NCI-H2196 treated with DMSO at 0.1 percent for 48 hours (cell line): ENCODE results near the gene POU5F1.
A peak's percentile ranks its signal among the peaks of the same experiment; 100 is the strongest.
"Not testable (repeated sequence)": the region's sequence is repeated elsewhere in the genome, so short reads cannot be mapped to it uniquely, and the experiment has no call there.

ENCODE experiments used
- DNase-seq: peaks from one replicate; lab custom pipeline; 2025; ENCODE audit not compliant: unreplicated experiment; lab: John Stamatoyannopoulos, UW

The POU5F1 gene

DNA sequence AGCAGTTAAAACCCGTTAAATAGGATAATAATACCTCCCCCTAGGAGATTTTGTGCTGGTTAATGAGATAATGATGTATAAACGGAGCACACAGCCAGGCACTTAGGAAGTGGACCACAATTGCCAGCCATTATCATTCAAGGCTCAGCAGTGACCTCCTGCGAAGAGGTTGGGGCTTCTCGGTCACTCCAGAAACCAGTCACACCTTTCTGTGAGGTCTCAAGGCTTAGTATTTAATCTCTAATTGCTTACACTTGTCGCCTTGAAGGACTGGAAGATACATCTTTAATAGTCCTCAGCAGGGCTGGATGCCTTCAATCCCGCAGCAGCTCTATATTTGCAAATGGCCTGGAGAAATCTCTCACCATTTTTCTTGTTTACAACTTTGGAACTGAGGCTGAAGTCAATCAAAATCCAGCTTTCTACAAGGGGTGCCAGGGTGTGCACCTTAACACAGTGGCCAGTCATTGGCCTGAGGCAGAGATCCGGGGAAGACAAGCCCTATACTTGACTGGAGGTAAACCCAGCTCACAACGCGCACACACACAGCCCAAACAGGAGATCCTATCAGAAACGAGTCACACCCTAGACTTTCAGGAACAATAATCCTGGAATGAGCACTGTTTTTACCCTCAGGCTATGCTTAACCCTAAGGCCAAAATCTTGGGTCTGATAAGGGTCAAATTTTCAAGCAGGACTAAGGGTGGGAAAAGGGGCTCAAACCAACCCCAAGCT lies 1.2 kb downstream of the POU5F1 start:
- no peak for DNase-seq

DNA sequence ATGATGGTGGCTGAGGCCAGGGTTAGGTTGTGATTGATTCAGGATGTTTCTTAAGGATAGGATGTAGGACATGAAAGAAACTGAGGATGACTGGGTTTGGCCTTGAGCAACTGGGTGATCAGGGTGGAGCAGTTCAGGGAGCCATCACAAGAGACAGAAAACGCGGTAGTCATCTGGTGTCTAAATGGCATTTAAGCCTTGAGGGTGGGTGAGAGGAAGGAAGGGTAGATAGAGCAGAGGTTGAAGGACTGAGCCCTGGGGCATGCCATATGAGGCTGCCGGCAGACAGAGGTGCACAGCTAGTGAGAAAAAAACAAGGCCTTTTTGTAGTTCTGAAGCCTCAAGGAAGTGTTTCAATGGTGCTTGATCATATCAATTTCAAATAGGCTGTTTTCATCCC lies 1.9 kb downstream of the POU5F1 start:
- DNase-seq = no peak

DNA sequence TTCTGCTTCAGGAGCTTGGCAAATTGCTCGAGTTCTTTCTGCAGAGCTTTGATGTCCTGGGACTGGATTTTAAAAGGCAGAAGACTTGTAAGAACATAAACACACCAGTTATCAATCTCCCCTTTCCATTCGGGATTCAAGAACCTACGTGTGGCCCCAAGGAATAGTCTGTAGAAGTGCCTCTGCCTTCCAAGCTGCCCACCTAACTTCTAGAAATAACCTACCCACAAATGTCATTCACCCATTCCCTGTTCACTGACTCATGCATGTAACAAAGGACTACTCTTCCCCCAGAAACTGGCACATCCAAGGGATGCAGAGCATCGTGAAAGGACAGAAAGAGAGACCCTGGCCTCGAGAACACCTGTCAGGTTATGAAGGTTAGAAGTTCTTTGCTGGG lies 4.5 kb downstream of the POU5F1 start:
- DNase-seq = no peak

DNA sequence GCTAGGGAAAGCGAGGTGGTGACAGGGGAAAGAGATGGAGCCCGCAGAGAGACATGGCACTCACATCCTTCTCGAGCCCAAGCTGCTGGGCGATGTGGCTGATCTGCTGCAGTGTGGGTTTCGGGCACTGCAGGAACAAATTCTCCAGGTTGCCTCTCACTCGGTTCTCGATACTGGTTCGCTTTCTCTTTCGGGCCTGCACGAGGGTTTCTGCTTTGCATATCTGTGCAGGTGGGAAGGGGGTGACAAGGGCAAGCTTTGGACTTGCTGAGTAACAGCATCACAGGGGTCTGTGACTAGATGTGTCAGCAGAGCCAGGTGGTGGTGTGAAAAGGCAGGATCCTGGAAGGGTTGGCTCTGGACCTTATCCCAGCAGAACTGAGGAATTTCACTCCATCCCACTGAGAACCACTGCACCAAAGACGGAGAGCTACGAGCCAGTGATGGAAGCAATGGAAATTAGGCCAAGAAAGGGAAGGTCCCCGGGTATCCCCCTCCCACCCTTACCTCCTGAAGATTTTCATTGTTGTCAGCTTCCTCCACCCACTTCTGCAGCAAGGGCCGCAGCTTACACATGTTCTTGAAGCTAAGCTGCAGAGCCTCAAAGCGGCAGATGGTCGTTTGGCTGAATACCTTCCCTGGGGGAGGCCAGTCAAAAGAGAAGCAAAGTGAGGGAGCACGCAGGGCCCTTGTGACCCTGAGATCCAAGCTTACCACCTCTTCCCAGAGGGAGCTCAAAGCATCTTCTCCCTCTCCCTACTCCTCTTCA lies 5.2 kb downstream of the POU5F1 start:
- not testable (repeated sequence) for DNase-seq

DNA sequence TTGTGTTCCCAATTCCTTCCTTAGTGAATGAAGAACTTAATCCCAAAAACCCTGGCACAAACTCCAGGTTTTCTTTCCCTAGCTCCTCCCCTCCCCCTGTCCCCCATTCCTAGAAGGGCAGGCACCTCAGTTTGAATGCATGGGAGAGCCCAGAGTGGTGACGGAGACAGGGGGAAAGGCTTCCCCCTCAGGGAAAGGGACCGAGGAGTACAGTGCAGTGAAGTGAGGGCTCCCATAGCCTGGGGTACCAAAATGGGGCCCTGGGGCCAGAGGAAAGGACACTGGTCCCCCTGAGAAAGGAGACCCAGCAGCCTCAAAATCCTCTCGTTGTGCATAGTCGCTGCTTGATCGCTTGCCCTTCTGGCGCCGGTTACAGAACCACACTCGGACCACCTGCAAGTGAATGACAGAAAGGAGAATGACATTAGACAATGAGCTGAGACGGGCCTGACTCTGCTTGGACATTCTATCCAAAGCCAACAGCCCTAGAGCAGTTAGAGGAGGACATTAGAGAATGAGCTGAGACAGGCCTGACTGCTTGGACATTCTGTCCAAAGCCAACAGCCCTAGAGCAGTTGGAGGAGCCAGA lies 5.9 kb downstream of the POU5F1 start:
- not testable (repeated sequence) for DNase-seq

DNA sequence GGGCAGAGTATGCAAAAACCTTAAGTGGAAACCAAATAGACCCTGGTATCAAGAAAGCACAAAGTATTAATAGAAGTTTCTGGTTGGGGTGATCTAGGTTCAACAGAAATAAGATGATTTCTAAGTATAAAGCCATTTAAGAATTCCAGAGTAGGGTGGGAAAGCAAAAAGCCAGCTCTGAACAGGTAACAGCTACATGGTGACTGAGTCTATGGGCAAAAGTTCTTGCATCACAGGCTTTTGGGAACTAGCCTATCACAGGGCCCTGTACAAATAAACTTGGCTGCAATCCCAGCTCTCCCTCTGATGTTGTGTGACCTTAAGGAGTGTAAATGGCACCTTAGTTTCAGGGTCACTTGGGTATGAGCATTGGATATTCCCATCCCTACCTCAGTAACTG lies 6.6 kb downstream of the POU5F1 start:
- no peak for DNase-seq

DNA sequence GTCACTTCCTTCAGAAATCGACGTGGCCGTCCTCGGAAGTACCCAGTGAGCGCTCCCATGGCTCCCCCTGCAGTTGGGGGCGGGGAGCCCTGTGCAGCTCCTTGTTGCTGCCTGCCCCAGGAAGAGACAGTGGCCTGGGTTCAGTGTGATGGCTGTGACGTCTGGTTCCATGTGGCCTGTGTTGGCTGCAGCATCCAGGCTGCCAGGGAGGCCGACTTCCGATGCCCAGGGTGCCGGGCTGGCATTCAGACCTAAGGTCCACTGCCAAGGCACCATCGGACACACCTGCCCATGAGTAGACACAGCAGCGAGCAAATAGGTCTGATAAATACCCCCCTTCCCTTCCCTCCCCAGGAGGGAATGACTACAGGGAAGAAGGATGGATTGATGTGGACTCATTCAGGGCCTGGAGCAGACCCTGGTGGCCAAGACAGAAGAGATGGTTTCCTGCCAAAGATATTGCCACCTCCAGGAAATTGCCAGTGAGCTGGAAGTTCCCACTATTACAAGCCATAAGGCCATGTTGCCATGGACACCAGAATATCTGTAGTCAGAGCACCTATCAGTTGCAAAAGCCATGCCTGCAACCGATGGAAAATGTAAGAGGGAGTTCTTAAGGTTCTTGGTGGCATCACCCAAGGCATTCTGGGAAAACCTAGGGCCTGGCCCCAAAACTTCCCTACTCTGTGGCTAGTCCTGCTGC lies 7.9 kb downstream of the POU5F1 start:
- no peak for DNase-seq

DNA sequence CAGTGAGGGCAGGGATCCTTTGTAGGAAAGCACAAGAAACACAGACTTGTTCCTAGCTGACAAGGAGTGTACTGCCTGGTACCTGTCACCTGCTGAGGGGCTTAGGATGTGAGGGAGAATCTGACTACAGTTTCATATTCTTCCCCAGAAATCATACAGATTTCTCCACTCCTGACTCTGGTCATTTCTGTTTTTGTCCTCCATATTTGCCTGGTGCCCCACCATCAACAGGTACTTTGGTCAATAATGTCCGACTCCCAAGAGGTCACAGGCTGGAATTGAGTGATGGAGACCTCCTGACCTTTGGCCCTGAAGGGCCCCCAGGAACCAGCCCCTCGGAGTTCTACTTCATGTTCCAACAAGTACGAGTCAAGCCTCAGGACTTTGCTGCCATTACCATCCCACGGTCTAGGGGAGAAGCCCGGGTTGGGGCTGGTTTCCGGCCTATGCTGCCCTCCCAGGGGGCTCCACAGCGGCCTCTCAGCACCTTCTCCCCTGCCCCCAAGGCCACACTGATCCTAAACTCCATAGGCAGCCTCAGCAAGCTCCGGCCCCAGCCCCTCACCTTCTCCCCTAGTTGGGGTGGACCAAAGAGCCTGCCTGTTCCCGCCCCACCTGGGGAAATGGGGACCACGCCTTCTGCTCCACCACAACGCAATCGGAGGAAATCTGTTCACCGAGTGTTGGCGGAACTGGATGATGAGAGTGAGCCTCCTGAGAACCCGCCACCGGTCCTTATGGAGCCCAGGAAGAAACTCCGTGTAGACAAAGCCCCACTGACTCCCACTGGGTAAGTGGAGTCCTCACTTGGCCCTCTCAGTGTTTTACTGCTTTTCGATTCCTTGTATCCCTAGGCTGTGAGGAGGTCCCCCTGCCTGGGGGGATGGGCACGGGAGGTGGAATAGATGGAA lies 9.0 kb downstream of the POU5F1 start:
- no peak for DNase-seq

DNA sequence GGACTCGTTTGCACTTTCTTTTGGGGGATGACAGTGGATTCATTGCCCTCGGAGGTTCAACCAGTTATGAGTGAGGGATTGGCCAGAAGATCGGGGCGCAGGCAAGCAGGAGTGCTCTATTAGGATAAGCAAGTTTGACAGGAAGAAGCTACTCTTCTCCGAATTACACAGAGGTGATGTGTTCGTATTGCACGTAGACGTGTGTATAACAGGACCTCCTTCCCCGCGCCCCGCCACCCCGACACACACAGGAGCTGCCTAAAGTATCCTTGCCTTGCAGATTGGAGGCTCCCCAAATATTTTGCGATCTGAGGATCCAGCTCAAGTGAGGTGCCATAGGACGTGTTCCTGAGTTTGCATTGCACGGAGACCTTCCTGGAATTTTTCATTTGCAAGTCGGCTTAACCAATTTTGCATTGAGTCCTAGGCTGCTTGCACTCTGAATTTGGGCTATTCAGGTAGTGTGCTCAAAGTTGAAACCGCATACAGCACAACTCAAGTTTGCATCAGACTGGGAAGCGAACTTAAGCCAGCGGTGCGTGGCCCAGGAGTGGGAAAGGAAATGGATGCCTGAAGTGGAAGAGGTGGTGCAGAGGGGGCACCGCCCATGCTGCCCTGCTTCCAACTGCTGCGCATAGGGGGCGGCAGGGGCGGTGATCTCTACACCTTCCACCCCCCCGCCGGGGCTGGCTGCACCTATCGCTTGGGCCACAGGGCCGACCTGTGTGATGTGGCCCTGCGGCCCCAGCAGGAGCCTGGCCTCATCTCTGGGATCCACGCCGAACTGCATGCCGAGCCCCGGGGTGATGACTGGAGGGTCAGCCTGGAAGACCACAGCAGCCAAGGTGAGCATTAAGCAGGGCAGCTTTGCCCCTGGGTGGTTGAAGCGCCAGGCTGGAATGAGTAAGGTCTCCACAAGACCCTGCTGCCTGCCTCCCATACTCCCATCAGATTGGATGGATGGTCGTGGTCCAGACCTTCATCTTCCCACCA lies 11.3 kb downstream of the POU5F1 start:
- DNase-seq = no peak

DNA sequence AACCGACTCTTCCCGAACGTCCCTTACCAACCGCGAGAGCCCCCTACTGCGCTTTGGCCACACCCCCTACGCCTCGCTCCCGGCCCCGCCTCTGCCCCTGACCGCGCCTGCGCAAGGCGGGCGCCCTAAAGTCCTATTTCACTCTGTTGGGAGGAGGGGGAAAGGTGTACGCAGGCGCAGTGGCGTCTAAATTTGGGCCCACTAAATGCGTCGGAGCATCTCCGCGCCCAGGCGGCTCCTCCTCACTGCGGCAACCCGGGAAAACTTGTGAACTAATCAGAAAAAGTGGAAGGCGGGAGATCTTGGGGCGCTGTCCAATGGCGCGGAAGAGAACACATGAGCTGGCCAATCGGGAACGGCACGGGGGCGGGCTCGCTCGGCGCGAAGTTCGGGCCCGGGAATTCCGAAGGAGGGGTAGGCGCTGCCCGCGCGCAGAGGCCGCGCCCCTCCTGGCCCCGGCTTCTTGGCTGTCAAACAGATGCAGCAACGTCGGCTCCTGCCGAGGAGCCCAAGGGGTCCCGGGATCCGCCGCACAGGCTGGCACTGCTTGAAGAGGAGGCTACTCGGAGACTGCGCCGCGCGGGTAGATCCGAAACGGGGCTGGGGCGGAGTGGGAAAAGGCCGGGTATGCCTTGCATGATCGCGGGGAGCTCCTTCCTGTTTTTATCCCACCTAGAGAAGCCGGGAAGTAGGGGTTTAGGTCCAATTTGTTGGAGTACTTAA lies 12.2 kb downstream of the POU5F1 start, which contains the start of gene TCF19:
Gene TCF19, plus strand, starts transcription at position 450 of the 723 bp plus-strand sequence. CDS start 881 bp downstream, outside the sequence.
- DNase-seq = peak; percentile 98

DNA sequence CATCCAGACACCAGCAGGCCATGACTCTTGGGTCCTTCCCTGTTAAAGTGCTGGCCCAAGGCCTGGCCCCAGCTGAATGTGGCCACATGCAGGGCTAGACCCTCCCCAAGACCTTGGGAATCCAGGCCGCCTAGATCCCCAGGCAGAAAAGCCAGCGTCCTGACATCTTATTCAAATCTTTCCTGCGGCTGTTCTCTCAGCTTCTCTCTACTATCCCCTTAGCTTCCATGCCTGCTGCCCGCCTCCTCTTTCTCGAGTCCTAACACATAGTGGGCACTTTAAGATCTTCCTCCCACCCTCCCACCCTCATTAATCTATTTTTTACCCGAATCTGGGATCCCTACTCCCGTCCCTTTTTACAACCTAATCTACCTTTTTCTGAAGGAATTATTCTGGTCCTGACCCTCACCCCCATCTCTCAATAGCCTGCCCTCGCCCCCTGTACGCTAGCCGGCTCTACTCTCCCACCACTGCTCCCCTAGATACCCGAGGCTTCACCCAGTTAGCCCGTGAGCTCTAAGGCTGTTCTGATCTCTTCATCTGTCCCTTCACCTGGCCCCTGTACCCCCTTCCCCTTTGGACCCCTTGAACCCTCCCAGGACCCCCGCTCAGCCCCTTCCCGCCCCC lies 12.9 kb downstream of the POU5F1 start, which contains the start of gene CCHCR1:
Gene CCHCR1, minus strand, starts transcription at position 290 of the 627 bp plus-strand sequence. Its CDS starts 202 bp downstream, at position 88.
- no peak for DNase-seq

DNA sequence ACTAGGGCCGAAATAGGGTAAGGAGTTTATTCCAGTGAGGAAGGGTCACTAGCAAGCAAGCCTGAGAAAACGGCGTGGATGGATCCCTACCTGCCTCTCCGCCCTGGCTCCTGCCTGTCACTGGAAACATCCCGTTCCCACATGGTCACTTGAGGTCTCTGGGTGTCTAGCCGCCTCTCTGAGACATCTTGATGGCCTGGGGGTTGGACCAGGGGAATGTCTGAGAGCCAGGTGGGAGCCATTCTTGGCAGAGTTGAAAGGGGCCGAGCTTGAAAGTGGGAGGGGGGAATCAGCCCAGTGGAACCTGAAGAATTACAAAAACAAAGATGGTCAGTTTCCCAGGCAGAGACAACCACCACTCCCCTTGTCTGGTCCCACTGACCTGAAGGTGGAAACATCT lies 13.8 kb downstream of the POU5F1 start:
- no peak for DNase-seq

DNA sequence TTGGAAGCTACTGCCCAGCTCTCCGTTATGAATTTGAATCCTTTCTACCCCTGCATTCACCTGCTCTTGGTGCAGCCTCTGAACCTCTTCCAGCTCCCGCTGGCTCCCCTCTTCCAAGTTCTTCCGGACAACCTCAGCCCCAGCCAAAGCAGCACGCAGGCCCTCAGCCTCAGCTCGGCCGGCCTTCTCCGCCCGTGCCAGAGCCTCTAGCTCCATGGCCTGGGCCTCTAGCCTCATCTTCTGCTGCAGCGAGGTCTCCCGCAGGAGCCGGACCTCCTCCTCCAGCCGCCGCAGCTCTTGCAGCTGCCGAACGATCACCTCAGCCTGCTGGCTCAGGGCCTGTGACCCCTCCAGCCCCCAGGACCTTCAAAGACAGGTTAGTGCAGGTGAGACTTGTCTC lies 16.0 kb downstream of the POU5F1 start:
- DNase-seq = no peak

DNA sequence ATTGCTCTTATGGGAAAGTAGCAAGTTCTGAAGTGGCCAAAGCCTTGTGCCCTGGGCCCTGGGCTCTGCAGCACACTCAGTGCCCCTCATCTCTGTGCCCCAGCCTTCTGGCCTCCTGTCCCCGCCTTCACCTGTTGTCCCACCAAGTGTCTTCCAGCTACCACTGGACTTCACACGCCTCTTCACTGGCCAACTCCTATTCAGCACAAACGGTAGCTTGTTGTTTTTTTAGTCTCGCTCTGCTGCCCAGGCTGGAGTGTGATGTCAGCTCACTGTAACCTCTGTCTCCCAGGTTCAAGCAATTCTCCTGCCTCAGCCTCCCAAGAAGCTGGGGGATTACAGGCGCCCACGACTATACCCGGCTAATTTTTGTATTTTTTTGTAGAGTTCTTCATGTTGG lies 17.7 kb downstream of the POU5F1 start:
- no peak for DNase-seq

DNA sequence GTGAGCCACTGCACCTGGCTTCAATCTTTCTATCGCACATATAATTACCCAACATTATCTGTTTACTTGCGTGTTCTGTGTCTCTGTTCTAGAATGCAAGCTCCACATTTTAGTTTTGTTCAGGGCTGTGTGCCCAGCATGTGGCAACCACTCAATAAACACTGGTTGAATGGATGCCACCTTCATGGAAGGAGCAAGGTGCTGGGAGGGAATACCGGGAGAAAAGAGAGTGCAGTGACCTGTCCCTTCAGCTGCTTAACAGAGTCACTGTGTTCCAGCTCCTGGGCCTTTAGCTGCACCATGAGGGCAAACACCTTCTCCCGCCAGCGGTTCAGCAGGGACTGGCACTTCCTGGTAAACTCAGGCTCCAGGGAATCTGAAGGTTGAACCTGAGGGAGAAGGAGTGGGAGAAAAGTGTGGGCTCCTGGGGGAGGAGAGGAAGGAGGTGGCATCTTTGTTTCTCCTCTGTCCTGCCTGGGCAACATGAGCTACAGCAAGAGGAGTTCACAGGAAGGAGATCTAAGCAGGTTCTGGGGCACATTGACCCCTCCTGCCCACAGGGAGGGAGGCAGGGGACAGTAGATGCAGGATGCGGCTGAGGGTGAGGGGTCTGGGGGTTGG lies 20.5 kb downstream of the POU5F1 start:
- DNase-seq = no peak

DNA sequence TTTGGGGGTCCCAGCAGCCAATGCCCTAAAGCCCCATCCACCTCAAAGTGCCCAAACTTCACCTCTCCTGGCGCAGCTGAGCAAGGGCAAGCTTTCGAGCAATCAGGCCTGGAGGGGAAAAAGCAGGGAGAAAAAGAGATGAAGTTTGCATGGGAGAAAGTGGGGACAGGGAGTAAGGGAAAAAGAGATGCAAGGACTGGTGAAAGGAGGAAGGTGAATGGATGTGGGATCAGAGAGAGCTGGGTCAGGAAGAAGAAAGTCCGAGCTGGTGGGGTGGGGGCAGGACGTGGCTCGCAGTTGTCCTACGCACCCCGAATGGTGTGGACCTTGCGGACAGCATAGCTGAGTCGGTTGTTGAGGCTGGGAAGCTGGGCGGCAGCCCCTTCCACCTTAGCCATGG lies 25.1 kb downstream of the POU5F1 start:
- no peak for DNase-seq

DNA sequence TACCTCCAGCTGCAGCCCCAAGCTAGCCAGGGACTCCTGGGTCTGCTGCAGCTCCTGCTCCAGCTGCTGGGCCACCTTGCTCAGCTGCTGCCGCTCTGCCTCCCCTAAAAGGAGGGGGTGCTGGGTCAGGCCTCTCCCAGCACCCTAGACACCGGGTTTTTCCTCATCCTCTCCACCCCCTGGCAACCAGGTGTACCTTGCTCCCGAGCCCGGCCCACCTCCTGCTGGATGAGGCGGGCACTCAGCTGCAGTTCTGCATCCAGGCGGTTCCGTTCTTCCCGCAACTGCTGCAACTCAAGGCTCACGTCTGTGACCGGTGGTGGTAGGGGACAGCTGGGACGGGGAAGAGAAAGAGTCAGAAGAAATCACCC lies 25.5 kb downstream of the POU5F1 start:
- no peak for DNase-seq
